HG02678 (cell line): Measurements from ENCODE around the gene MARK1.

Experiments
- ATAC-seq: cut with Tn5 transposase; IDR thresholded peaks from one replicate; pipeline ENCODE4 v1.9.1; 2021; ENCODE audit warnings: mild to moderate bottlenecking, moderate library complexity; ENCODE audit not compliant: unreplicated experiment

The MARK1 gene

DNA sequence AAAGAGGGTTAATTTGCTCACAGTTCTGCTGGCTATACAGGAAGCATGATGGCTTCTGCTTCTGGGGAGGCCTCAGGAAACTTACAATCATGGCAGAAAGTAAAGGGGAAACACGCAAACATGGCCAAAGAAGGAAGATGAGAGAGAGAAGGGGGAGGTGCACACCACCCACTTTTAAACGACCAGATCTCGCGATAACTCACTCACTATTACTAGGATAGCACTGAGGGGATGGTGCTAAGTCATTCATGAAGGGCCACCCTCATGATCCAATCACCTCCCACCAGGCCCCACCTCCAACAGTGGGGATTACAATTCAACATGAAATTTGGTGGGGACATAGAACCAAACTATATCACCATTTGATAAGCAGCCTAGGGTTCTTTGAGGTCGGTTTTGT, 159.9 kb downstream of the MARK1 start:
- no peak for ATAC-seq

DNA sequence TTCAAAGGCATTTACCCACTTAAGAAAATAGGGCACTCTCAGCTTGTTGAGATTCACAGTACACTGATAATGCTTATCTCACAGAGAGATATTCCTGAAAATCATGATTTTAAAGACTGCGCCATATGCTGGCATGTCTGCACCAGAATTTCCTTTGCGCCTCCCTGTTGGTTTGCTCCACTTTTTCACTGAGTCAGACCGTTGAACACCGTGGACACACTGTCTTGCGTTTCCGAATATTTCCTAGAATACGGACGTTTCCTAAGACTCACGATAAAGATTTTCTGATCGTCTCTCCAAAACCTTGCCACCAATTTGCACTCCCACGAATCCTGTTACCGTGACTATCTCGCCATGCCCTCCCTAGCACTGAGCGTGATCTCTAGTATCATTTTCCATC, 161.7 kb downstream of the MARK1 start:
- ATAC-seq: no peak

DNA sequence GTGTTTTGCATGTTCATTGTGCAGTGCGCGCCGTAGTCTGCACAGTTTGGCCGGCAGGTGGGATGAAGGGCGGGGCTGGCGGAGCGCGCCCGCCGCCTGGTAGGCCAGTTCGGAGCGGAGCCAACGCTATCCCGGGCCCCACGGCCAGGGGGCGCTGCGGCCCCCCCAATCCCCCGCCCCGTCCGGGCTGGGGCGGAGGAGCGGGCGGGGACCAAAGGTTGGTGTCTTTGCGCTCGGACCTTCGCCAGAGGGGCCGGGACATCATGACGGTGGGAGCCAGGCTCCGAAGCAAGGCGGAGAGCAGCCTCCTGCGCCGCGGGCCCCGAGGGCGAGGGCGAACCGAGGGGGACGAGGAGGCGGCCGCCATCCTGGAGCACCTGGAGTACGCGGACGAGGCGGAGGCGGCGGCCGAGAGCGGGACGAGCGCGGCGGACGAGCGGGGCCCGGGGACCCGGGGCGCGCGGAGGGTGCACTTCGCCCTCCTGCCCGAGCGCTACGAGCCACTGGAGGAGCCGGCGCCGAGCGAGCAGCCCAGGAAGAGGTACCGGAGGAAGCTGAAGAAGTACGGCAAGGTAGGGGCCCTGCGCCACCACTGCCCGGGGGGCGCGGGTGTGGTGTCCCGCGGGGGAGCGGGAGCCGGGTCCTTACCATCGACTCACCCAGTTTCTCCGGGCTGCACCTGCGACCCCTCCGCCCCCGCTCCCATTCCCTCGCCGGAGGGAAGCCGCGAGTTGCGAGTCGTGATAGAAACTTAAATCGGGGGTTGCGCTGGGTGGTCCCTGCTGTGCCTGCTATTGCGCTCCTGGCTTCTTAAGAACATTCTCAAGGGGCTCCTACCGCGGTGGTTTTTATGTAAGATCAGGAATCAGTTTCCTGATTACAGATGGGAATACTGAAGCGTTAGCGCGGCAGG, 162.5 kb downstream of the MARK1 start, which contains the start of gene C1orf115:
Gene C1orf115, plus strand, starts transcription at position 224 of the 913 bp plus-strand sequence. Its CDS starts 40 bp downstream, at position 264.
- peak; percentile 96 for ATAC-seq

DNA sequence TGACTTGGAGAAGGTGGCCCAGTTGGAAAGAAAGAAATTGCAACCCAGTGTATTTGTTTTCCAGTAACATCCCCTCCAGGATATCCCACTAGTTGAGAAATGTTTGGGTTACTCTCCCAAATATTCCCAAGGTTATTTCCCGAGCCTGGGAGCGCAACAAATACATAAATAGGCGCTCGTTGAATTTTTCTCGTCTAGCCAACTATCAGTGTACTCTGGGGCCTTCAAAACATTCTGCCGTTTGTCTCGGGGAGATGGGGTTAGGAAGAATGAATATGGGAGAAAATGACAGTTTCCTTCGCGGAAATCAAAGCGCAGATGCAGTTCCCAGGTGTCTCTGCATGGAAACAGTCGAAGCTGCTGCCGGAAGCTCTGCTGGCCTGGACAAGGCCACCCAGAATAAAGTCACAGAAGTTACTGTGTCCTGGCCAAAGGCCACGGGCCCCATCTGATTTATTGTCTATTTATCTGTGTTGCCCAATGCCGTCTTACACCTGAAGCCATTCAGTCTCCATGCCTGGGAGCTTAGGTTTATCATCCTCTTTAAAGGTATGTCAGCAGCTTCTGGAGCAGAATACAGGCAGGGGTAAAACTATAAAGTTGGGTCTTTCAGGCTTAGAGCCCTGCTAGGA, 163.2 kb downstream of the MARK1 start:
- no peak for ATAC-seq

DNA sequence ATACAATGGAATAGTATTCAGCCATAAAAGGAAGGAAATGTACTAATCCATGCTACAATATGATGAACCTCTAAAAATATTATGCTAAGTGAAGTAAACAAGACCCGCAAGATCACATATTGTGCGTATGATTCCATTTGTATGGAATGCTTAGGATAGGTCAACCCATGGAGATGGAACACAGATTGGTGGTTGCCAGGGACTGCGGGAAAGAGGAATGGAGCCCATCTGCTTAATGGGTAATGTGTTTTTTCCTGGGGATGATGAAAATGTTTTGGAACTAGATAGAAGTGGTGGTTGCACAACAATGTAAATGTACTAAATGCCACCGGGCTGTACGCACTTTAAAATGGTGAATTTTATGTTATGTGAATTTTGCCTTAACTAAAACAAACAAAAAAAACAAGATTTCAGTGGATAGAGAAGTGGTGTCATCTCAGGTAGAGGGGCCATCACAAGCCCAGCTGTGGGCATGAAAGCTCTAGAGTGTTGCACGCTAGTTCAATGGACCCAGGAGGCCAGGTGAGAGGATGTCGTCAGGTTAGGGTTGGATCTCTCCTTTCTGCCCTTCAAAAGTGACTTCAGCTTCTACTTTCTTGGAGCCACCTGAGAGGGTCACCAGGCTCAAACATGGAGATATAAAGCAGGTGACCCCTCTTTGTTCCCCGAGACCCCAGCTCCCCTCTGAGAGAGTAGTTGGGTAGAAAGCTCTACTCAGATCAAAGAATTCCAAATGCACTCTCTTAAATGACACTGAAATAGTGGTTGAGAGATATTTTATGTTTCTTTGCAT, 164.7 kb downstream of the MARK1 start:
- no peak for ATAC-seq

DNA sequence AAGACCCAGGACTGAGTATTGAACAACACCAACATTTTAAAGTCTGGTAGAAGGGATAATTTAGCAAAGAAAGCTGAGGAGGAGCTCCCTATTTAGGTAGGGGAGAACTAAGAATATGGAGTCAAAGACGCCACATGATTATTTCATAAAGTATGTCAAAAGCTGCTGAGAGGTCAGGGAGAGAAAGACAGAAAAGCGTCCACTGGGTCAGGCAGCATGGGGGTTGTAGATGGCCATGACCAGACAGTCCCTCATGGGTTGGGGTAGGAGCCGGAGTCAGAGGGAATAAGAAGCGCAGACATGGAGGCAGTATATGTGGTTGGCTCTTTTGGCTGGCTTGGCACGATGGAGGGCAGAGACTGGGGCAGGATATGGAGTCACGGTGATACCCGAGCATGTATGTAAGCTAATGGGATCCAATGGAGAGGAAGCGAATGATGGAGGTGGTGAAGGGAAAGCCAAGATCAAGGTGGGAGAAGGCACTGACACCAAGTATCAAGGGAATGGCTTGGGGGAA, 167.0 kb downstream of the MARK1 start:
- no peak for ATAC-seq

DNA sequence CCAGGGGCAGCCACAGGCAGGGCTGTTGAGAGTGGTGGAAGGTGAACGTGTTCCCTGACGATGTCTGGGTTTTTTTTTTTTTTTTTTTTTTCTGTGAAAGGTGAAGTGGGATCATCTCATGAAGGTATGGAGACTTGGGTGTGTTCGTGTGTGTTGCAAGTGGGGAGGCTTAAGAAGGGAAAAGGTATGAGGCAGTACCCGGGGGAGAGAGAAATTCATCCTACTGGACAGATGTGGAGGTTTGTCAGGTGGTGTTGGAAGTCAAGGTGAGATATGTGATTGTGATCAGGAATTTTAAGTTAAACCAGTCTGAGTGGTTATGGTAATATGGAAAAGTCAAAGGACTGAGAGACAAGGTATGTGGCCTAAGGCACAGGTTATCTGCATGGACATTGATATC, 167.5 kb downstream of the MARK1 start:
- no peak for ATAC-seq

DNA sequence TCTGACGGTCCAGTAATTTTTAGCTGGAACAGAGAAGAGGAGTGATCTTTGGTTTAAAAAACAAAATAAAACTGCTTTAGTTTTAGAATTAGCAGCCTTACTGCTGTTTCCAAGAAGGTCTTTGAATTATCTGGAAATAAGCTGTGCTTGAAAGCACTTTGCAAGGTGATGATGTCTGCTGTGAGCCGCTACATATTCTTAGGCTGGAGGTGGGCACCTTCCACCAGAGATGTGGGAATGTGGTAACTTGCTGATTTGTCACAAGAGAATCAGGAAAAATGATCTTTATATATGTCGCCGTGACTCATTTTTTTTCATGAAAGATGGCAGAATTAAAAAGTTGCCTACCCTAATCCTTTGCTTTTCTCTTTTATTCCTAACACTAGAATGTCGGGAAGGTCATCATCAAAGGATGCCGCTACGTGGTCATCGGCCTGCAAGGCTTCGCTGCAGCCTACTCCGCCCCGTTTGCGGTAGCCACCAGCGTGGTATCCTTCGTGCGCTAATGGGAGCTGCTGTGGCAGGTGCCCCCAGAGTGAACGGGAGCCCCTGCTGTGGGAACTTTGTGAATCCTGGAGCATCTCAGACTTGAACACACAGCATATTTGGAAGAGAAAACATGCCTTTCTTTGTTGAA, 168.4 kb downstream of the MARK1 start:
- ATAC-seq: no peak

DNA sequence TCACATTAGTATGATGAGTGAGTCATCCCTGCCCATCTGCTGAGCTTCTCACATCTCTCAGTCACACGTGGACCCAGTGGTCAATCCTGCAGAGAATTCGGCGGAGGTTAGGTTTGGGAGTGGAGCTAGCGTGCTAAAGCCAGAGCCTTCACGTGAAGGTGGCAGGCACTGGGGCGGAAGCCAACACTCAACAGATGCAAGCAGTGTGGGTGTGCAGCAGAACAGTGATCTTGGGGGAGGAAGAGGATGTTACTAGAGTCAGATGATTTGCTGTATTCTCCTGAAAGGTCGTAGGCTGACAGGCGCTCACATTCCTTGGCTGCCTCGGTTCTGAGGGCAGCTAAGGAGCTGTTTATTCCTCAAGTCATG, 168.9 kb downstream of the MARK1 start:
- no peak for ATAC-seq

DNA sequence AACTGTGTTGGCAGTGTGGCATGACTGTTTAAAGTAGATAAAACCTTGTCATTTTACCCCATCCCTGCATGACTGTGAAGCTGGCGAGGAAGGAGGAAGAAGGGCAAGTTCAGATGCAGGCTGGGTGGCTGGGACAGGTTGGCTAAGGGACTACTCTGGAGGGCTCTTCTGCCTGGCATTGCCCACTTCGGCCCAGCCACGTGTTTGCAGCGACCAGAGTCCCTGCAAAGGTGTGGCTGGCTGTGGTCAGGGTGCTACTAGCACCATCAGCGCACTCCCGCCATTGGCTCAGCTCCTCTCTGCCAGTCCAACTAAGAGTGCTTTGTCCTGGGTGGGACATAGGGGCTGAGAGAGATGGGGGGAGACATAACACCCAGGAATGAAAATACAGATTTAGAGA, 169.4 kb downstream of the MARK1 start:
- ATAC-seq: no peak

DNA sequence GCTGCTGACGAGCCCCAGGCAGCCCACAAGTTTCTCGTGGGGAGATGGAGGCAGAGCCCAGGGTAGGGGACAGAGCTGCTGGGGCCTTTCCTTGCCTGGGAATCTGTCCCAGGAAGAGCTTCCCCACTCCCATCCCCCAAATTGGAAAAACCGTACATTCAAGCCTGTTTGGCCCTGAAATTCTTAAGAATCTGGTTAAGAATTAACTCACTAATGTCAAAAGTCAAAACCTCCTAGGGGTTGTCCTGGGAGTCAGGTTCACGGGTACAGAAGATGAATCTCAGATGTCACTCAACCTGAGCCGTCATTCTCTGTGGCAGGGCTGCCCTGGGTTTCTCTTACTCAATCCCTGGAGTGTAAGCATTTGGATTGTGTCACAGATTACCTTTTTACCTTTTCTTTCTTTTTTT, 170.7 kb downstream of the MARK1 start:
- ATAC-seq: no peak

DNA sequence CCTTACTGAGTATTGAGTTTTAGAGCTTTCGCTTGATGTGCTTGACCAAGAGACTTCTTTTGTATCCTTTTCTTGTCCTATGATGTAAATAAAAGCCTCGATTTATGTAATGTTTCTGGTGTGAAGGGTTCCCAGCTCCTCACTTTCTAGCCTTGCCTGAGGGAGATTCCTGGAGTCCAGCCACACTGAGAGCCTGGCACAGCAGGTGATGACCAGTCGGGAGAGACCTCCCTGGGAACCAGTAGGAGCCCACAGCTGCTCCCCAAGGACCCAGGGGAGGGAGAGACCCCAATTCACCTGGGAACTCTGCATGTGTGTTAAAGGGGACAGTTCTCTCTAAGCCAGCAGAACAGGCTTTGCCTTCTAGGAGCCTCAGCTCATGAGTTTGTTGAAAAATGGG, 171.1 kb downstream of the MARK1 start:
- ATAC-seq: no peak

DNA sequence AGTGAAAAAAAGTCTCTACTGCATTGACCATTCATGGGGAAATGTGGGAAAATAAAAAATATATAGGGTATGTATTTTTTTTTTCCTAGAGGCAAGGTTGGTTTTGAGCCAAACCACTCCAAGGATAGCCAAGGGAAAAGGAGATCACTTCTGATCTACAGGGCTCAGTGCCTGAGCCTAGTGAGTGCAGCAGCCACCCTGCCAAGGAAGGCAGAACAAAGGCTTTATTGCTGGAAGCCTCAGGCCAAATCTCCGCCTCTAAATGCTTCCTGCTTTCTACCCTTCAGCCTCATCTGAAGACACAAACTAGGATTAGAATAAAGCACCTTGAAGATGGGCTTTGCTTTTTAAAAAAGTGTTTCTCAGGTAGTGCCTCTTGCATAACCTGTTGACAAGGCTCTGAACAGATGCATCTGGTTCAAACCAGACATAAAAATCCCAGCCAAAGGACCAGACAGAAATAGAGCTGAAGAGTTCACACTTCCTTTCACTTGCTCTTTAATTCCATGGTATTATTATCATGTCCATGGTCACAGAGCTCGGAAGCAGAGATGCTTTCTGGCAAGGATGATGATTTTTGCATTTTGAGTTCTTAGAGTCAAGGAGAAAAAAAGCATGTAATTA, 172.7 kb downstream of the MARK1 start:
- ATAC-seq: no peak

DNA sequence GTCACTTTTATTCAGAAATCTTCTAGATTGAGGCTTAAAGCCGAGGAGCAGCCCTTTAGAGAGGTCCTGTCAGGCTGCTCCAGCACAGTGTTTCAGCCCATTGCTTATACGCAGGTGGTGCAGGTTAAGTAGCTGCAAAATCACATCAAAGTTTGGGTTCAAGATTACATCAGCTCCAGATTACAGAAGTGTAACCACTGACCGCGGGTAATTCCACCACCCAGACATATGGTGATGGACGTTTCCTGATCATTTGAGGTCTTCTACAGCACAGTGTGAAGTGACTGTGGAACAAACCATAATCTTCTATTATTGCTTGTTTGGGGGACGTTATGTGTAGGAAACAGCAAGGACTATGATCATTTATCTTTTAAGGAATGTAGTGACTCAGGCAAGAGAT, 174.0 kb downstream of the MARK1 start:
- peak; percentile 43 for ATAC-seq

DNA sequence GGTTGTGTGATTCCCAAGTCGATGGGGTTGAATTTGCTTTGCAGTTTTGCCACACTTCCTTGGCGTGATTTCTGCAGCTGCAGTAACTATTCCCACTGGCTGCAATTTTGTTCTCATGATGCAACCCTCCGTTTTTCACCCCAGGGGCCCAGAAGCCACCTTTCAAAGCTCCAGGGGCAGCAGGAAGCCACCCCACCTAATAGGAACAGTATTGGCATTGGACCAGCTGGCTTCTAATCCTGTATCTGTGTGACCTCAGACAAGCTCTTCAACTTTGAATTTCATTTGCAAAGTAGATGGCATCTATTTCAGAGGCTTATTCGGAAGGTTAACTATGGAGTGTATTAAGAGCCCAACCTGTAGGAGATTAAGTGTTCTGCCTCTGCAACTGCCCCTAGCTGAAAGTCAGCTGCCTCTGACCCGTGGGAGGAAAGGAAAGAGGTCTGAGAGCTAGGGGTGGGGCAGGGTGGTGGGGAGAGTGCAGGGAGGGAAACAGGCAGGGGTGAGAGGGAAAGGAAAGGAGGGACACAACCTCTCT, 174.9 kb downstream of the MARK1 start:
- ATAC-seq: no peak

DNA sequence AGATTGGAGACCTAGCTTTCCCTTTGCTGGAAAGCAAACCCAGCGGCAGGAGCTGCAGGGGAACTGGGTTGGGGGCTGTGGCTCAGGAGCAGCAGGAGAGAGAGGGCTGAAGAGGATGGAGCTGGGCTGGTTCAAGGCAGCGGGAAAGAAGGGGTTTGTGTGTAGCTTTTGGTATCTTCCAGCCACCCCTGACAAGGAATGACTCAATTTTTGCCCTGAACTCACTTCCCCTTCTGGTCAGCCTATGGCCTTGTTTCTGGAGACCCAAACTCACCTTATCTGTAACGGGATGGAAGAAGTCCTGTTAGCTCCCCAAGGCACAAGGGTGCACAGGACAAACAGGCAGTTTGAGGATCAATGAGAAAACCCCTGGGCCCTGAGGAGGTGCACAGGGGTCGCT, 175.4 kb downstream of the MARK1 start:
- no peak for ATAC-seq

DNA sequence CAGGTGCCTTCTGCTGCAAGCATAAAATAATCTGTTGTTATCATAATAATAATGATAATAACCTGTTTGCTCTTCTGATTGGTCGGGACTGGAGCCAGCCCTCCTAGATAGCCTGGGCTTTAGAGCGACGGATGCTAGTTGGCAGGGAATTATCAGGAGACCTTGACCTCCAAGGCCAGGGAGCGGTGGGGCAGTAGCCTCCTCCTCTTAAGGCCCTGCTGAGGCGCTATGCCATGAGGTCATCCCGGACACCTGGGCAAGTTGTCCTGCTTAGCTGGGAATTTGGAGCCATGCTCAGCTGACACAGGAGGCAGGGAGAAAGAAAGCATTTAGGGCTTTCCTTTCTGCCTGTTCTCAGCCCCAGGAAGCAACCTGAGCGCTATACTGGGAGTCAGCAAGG, 177.8 kb downstream of the MARK1 start:
- ATAC-seq: no peak

DNA sequence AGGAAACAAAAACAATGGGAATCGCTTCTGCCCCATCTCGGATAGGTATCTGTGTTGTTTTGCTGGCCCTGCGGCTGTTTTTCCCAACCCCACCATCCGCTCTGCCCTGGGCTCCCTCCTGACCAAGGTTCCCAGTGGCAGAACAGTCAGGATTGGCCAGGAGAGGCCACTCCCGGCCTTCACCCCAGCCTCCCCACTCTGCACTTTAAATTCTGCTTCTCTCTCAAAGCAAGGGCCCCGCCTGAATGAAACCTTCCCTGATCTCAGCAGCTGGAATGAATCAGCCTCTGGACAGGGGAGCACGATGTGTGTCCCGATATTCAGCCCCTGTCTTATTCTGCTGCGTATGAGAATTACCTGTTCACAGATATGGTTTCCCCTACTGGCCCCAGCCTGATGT, 178.5 kb downstream of the MARK1 start:
- no peak for ATAC-seq

DNA sequence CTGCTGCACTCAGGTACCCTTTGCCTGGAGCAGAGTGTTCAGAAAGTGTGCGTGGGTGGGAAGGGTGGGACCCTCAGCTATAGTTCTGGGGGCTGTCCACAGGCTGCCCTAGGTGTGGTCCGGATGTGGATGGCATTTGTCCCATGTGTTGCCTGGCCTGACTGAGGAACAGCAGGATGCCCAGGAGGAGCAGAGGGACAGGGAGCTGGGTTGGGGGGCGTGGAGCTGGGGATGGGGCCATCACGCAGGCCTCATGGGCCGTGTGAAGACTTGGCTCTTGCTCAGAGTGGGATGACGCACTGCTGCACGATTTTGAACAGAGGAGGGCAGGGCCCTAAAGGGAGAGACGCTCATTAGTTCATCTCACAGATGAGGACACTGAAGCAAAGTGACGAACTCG, 179.2 kb downstream of the MARK1 start:
- ATAC-seq: no peak

DNA sequence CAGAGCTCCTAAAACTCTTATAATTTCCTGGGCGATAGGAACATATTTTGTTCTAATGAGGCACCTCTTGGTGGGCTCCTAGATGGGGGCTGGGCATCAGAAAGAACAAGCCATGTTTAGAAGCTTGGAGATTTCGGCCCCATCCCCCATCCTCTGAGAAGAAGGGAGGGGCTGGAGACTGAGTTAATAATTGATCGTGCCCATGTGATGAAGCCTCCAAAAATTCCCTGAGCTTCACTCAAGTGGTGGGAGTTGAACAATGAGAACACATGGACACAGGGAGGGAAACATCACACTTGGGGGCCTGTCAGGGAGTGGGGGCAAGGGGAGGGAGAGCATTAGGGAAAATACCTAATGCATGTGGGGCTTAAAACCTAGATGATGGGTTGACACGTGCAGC, 180.3 kb downstream of the MARK1 start:
- ATAC-seq: no peak
